ENCODE results near the gene ALDOC. TPM values are rescaled to one million over a fixed set of nuclear protein-coding genes. Genes with fewer than 3 reads are reported as not detected.

ALDOC gene
- total and polyA plus RNA-seq, 2 experiments from 2014 or later, result 33.5 to 157 TPM

GRCh38 chr17:28599311-28600184, 22.9 kb upstream of the ALDOC start (continued):
- TF ChIP-seq ZNF462 (CRISPR knock-in tag; IDR thresholded peaks at IDR 0.05), result no peak
- TF ChIP-seq JUNB (IDR thresholded peaks at IDR 0.05; ENCODE audit: unreplicated experiment), result no peak
- no peak for TF ChIP-seq EZH2phosphoT487 (IDR thresholded peaks at IDR 0.05; ENCODE audit: unreplicated experiment)
- no peak for TF ChIP-seq NANOG (IDR thresholded peaks at IDR 0.05; ENCODE audit: borderline replicate concordance)
- TF ChIP-seq ETS1 (IDR thresholded peaks at IDR 0.05), result no peak
- TF ChIP-seq STAT1 (IDR thresholded peaks at IDR 0.05; ENCODE audit: unreplicated experiment), result no peak
- TF ChIP-seq, protein P1, sequence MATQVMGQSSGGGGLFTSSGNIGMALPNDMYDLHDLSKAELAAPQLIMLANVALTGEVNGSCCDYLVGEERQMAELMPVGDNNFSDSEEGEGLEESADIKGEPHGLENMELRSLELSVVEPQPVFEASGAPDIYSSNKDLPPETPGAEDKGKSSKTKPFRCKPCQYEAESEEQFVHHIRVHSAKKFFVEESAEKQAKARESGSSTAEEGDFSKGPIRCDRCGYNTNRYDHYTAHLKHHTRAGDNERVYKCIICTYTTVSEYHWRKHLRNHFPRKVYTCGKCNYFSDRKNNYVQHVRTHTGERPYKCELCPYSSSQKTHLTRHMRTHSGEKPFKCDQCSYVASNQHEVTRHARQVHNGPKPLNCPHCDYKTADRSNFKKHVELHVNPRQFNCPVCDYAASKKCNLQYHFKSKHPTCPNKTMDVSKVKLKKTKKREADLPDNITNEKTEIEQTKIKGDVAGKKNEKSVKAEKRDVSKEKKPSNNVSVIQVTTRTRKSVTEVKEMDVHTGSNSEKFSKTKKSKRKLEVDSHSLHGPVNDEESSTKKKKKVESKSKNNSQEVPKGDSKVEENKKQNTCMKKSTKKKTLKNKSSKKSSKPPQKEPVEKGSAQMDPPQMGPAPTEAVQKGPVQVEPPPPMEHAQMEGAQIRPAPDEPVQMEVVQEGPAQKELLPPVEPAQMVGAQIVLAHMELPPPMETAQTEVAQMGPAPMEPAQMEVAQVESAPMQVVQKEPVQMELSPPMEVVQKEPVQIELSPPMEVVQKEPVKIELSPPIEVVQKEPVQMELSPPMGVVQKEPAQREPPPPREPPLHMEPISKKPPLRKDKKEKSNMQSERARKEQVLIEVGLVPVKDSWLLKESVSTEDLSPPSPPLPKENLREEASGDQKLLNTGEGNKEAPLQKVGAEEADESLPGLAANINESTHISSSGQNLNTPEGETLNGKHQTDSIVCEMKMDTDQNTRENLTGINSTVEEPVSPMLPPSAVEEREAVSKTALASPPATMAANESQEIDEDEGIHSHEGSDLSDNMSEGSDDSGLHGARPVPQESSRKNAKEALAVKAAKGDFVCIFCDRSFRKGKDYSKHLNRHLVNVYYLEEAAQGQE (IDR thresholded peaks at IDR 0.05; ENCODE audit: unreplicated experiment), result no peak
- TF ChIP-seq ZNF114 (CRISPR knock-in tag; IDR thresholded peaks at IDR 0.05), result no peak
- TF ChIP-seq POLR2AphosphoS5 (IDR thresholded peaks at IDR 0.05; ENCODE audit: low read depth), result no peak
